ENCODE measurements around the gene GPD1. TPM values are rescaled to one million over a fixed set of nuclear protein-coding genes. Genes with fewer than 3 reads are reported as not detected.

Gene GPD1
- total RNA-seq, 1 donor from 2014 or later: 33.9 TPM

- intact Hi-C loops (cut with micrococcal nuclease): no loop called here
- no peak for DNase-seq
- ATAC-seq: no peak
These were observed 52.8 kb downstream of the GPD1 start for GRCh38 chr12:50156641-50157040.

GRCh38 chr12:50157259-50157658 lies 53.5 kb downstream of the GPD1 start:
- intact Hi-C loops (cut with micrococcal nuclease): no loop called here
- DNase-seq (no peak), ATAC-seq (no peak)

- no peak for DNase-seq
- intact Hi-C loops (cut with micrococcal nuclease): loop anchor here (5.0 to 10.0 kb wide), 2 partner anchors 46 to 93 kb away; partner anchors contain the start of gene COX14
- ATAC-seq: no peak
These were observed 56.8 kb downstream of the GPD1 start for GRCh38 chr12:50160643-50161042.

Other genes starting within 250 kb of the GPD1 start
- gene FAIM2, start 200.1 kb upstream of the GPD1 start, total RNA-seq: 8.2 TPM
- not detected for gene AQP2, start 153.3 kb upstream of the GPD1 start, total RNA-seq
- 0.40 TPM for gene AQP5, start 142.1 kb upstream of the GPD1 start, total RNA-seq
- not detected for gene AQP6, start 131.1 kb upstream of the GPD1 start, total RNA-seq
- 3.4 TPM for gene RACGAP1, start 78.5 kb upstream of the GPD1 start, total RNA-seq
- 0.99 TPM for gene ASIC1, start 46.4 kb upstream of the GPD1 start, total RNA-seq
- 17.2 TPM for gene SMARCD1, start 18.7 kb upstream of the GPD1 start, total RNA-seq
- 237 TPM for gene COX14, start 8.2 kb downstream of the GPD1 start, total RNA-seq
- 9.4 TPM for gene CERS5, start 63.4 kb downstream of the GPD1 start, total RNA-seq
- 15.0 TPM for gene LIMA1, start 179.5 kb downstream of the GPD1 start, total RNA-seq

Data from left ventricle myocardium superior (tissue), 1 donor.